Breast epithelium (tissue), 3 donors: Measurements from ENCODE around the gene SRSF2.

ENCODE experiments used
- POLR2A ChIP-seq: fragments of 450-650 bp; IDR thresholded peaks from one replicate; pipeline ENCODE4 v1.6.1; 2016; ENCODE audit warnings: antibody characterized with exemption, mild to moderate bottlenecking, moderate library complexity
- POLR2AphosphoS5 ChIP-seq, 3 donors: sonication (generic); formaldehyde crosslinking; IDR thresholded peaks; one replicate each; pipeline ENCODE4 v1.6.1; 2017; ENCODE audit warnings: antibody characterized with exemption in 3 of 3
- TF ChIP-seq, protein P1 (sequence below), 3 donors: fragments of 450-650 bp; IDR thresholded peaks; one replicate each; pipeline ENCODE4 v1.5.1; 2016 to 2017; ENCODE audit warnings: antibody characterized with exemption in 3 of 3, mild to moderate bottlenecking in 3 of 3, moderate library complexity in 3 of 3

GRCh38 chr17:76713765-76714164 is 23.4 kb downstream of the SRSF2 start:
- TF ChIP-seq, protein P1, sequence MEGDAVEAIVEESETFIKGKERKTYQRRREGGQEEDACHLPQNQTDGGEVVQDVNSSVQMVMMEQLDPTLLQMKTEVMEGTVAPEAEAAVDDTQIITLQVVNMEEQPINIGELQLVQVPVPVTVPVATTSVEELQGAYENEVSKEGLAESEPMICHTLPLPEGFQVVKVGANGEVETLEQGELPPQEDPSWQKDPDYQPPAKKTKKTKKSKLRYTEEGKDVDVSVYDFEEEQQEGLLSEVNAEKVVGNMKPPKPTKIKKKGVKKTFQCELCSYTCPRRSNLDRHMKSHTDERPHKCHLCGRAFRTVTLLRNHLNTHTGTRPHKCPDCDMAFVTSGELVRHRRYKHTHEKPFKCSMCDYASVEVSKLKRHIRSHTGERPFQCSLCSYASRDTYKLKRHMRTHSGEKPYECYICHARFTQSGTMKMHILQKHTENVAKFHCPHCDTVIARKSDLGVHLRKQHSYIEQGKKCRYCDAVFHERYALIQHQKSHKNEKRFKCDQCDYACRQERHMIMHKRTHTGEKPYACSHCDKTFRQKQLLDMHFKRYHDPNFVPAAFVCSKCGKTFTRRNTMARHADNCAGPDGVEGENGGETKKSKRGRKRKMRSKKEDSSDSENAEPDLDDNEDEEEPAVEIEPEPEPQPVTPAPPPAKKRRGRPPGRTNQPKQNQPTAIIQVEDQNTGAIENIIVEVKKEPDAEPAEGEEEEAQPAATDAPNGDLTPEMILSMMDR (IDR thresholded peaks at IDR 0.05) = no peak
- TF ChIP-seq POLR2A (no peak), POLR2AphosphoS5 (IDR thresholded peaks at IDR 0.05) (no peak)
